M059J (cell line): ENCODE data around the gene DCAF16. TPM values are rescaled to one million over a fixed set of nuclear protein-coding genes. Genes with fewer than 3 reads are reported as not detected.
A peak's percentile ranks its signal among the peaks of the same experiment; 100 is the strongest.

Experiments used
- DNase-seq: peaks from one replicate; pipeline ENCODE4 v3.0.0-alpha.2; 2012; ENCODE audit warnings: low read depth
- total RNA-seq: library from RNA; depleted of rRNA; stranded (reverse); fragments of >200 nt; shearing (Covaris generic); gene quantifications from 2 replicates; pipeline ENCODE4 v1.2.3, GENCODE V29; 2014

The DCAF16 gene
- total RNA-seq, 1 experiment from 2014 or later: 31.4 TPM

- no peak for DNase-seq
Observed at GRCh38 chr4:17781300-17782287, 29.0 kb downstream of the DCAF16 start, which contains the start of gene FAM184B. Gene FAM184B, minus strand, starts transcription at chr4:17781621. Its CDS starts 322 bp downstream, at chr4:17781299.

DNA sequence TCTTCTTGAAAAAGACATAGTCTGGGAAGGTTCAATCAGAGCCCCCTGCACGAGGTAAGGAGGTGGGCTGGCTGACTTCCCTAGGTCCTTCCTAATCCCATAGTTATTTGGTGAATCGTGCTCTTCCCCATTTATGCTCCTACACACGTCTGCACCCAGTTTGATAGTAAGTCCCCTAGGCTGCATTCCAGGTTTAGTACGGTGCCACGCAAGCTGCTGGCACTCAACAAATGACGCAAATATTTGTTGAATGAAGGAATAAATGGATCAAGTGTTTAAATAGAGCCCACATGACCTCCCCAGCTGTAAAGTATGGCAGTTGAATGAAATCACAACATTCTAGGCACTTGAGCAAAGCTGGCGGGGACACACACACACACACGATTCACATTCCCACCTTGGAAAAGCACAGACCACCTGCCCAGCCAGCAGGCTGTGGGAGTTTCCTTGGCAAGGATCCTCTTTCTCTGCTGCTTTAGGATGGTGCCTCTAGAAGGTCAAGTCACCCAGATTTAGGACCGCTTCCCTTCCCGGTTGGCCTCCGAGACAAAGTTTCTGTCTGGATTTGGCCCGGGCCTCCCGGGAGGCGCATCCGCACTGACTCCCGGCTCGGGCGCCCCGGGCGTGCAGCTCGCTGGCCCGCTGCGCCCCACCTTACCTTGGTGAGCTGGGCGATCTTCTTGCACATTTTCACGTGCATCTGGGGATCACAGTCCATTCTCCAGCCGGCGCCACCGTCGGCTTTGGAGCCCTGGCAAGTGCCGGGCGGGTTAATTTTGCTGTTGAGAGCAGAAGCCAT, 29.9 kb downstream of the DCAF16 start:
- DNase-seq: peak; percentile 33

- no peak for DNase-seq
Observed at GRCh38 chr4:17778431-17778830, 32.1 kb downstream of the DCAF16 start.

- no peak for DNase-seq
Observed at GRCh38 chr4:17773135-17773698, 37.3 kb downstream of the DCAF16 start.

- DNase-seq: no peak
Observed at GRCh38 chr4:17771284-17771908, 39.2 kb downstream of the DCAF16 start.

DNA sequence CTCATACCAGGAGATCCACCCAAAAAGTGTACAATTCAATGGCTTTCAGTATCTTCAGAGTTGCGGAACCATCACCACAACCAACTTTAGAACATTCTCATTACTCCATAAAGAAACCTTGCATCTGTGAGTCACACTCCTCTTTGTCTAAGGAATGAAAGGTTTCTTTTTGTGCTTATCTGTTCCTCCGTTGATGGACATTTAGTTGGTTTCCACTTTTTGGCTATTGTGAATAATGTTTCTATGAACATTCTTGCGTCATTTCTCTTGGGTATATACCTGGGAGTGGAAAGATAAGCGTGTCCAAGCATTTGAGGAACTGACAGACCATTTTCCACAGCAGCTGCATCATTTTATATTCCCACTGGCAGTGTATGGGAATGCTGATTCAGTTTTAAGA, 39.7 kb downstream of the DCAF16 start:
- DNase-seq: no peak

DNA sequence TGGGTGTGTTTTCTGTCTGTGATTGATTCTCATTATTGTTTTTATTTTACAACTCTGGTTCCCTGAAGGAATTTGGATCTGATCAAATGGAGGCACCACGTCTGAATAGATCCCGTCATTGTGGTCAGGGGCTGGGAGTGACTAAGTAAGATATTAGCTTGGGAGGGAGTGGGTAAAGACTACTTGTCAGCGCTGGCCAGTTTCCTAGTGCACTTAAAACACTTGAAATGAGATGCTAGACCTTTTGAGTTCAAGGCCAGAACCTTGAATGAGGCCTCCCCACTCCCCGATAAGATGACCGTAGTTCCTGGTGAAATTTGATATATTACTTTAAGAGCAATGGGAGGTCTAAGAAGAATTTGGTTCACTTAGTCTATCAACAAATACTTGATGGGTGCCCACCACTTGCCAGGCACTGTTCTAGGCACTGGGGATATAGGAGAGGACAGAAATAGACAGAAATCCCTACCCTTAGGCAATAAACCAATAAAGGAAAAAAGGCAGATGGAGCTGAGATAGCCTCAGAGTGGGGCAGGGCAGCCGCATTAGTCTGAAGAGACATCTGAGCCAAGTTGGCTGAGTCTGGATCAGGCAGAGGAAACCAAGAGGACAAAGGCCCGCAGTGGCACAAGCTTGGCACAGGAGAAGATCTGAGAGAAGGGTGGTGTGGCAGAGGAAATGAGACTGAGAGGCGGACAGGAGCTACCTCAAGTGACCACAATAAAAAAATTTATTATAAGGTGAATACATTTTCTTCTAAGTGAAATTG, 41.0 kb downstream of the DCAF16 start:
- no peak for DNase-seq

DNA sequence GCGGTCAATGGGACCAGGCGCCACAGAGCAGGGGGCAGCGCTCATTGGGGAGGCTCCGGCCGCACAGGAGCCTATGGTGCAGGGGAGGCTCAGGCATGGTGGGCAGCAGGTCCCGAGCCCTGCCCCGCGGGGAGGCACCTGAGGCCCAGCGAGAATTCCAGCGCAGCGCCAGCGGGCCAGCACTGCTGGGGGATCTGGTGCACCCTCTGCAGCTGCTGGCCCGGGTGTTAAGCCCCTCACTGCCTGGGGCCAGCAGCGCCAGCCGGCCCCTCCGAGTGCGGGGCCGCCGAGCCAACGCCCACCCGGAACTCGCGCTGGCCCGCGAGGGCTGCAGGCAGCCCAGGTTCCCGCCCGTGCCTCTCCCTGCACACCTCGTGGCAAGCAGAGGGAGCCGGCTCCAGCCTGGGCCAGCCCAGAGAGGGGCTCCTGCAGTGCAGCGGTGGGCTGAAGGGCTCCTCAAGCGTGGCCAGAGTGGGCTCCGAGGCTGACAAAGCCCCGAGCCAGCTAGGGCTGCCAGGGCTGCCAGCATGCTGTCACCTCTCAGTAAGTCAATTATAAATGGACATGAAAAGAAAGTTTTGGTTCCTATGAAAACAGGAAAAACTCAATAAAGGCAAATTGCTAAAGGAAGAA, 43.6 kb downstream of the DCAF16 start:
- DNase-seq: no peak

GRCh38 chr4:17765514-17766286, 44.9 kb downstream of the DCAF16 start:
- DNase-seq: no peak

GRCh38 chr4:17763931-17764330, 46.6 kb downstream of the DCAF16 start:
- DNase-seq: no peak

DNA sequence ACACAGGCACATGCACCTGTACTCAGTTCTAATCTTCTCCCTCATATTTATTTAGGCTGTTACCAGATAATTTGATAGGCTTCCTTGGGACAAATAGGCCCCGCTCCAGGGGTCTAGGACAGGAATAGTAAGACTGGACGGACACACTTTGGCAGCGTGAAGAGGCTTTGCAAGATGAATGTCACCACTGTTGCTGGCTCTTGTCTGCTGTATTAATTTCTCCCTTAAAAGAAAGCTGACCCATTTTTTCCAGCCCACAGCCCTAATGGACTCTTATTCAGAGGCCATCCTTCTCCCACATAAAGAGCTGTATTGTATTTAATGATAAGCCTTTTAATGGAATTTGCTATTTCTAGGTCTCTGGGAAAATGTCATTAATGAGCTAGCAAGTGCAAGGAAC, 47.1 kb downstream of the DCAF16 start:
- no peak for DNase-seq

- peak; percentile 27 for DNase-seq
Observed at GRCh38 chr4:17762726-17763125, 47.8 kb downstream of the DCAF16 start.

GRCh38 chr4:17761062-17761461, 49.5 kb downstream of the DCAF16 start:
- no peak for DNase-seq

GRCh38 chr4:17760626-17761025, 49.9 kb downstream of the DCAF16 start:
- no peak for DNase-seq

- no peak for DNase-seq
Observed at GRCh38 chr4:17758485-17758884, 52.1 kb downstream of the DCAF16 start.

- DNase-seq: no peak
Observed at GRCh38 chr4:17757621-17758020, 52.9 kb downstream of the DCAF16 start.

DNA sequence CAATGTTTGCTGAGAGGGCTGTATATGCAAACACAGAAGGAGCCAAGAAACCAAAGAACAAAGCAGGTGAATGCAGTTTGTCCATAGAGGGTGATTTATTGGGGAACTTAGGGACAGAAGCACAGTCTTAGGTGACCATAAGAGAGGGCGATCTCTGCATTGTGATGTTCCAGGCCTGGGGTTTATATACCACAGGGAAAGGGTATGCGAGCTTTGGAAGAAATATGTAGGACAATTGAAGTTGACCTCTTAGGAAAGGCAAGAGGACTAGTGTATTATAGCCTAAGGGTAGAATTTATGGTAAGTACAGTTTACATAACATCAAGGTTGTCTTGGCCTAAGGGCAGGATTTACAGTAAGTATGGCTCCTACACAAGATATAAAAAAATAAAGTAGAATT, 56.9 kb downstream of the DCAF16 start:
- no peak for DNase-seq
